IMR-90 (cell line): ENCODE measurements around the gene CLEC11A. TPM values are rescaled to one million over a fixed set of nuclear protein-coding genes. Genes with fewer than 3 reads are reported as not detected.

Experiments
- ATAC-seq: fragments of 200-7000 bp; cut with Tn5 transposase; 2 replicates; pipeline ENCODE4 v1.9.1; 2020; ENCODE audit warnings: low read depth, mild to moderate bottlenecking, moderate library complexity
- BruUV-seq: library from RNA; stranded (reverse); fragments of 400-500 nt; replicated peaks from 2 replicates; lab custom pipeline; 2021; lab: Mats Ljungman, UMichigan
- CTCF ChIA-PET: fragments of 300-600 bp; formaldehyde crosslinking; extraction: SDS; loops from one replicate; lab custom pipeline; 2021; ENCODE audit warnings: antibody characterized with exemption; lab: Yijun Ruan, JAX
- POLR2A ChIA-PET: fragments of 300-600 bp; sonication (Branson Sonifier 250); formaldehyde crosslinking; loops from one replicate; lab custom pipeline; 2022; ENCODE audit warnings: antibody characterized with exemption; ENCODE audit not compliant: unreplicated experiment; lab: Charles Lee
- DNase-seq: peaks from one replicate; pipeline ENCODE4 v3.0.0; 2013
- H2AFZ ChIP-seq: replicated peaks from 2 replicates; pipeline ENCODE3; 2013; ENCODE audit warnings: low read length, mild to moderate bottlenecking; ENCODE audit not compliant: poor library complexity
- H2AK5ac ChIP-seq: 2 replicates; pipeline ENCODE4 v1.6.1; 2013; ENCODE audit warnings: low read depth, low read length, inconsistent platforms
- H2AK9ac ChIP-seq: replicated peaks from 2 replicates; pipeline ENCODE3; 2013; ENCODE audit warnings: mild to moderate bottlenecking, low read depth, low read length, moderate library complexity; ENCODE audit not compliant: poor library complexity
- H2BK120ac ChIP-seq: 2 replicates; pipeline ENCODE4 v1.6.1; 2013; ENCODE audit warnings: low read depth, low read length, inconsistent platforms
- H2BK15ac ChIP-seq: 3 replicates; pipeline ENCODE4 v1.6.1; 2013; ENCODE audit warnings: low read depth, low read length, inconsistent platforms
- H2BK20ac ChIP-seq: 2 replicates; pipeline ENCODE4 v1.6.1; 2013; ENCODE audit warnings: low read depth, mild to moderate bottlenecking, inconsistent platforms, low read length, moderate library complexity
- H2BK5ac ChIP-seq: 2 replicates; pipeline ENCODE4 v1.6.1; 2013; ENCODE audit warnings: mild to moderate bottlenecking, low read depth, low read length, inconsistent platforms; ENCODE audit not compliant: poor library complexity, severe bottlenecking
- H3K14ac ChIP-seq: replicated peaks from 2 replicates; pipeline ENCODE4 v1.6.1; 2013; ENCODE audit warnings: low read depth, low read length, inconsistent platforms
- H3K18ac ChIP-seq: 2 replicates; pipeline ENCODE4 v1.6.1; 2013; ENCODE audit warnings: low read depth, low read length, control low read depth
- H3K23ac ChIP-seq: 2 replicates; pipeline ENCODE4 v1.6.1; 2013; ENCODE audit warnings: low read depth, low read length, inconsistent platforms
- H3K27ac ChIP-seq: 2 replicates; pipeline ENCODE4 v1.5.1; 2013; ENCODE audit warnings: mild to moderate bottlenecking, control low read depth, low read length; ENCODE audit not compliant: insufficient read depth
- H3K27me3 ChIP-seq: 2 replicates; pipeline ENCODE4 v1.6.1; 2013; ENCODE audit warnings: low read length; ENCODE audit not compliant: control insufficient read depth, insufficient read depth
- H3K36me3 ChIP-seq: 2 replicates; pipeline ENCODE4 v1.6.1; 2013; ENCODE audit warnings: low read length, mixed read lengths; ENCODE audit not compliant: control insufficient read depth, insufficient read depth
- H3K4ac ChIP-seq: 2 replicates; pipeline ENCODE4 v1.6.1; 2013; ENCODE audit warnings: low read depth, low read length, inconsistent platforms
- H3K4me1 ChIP-seq: 2 replicates; pipeline ENCODE4 v1.6.1; 2013; ENCODE audit warnings: low read length, mixed read lengths; ENCODE audit not compliant: control insufficient read depth, insufficient read depth
- H3K4me2 ChIP-seq: 2 replicates; pipeline ENCODE4 v1.6.1; 2013; ENCODE audit warnings: low read depth, mild to moderate bottlenecking, control low read depth, low read length, moderate library complexity
- H3K4me3 ChIP-seq: 2 replicates; pipeline ENCODE4 v1.5.1; 2013; ENCODE audit warnings: low read depth, mild to moderate bottlenecking, control low read depth, low read length, moderate library complexity; ENCODE audit not compliant: insufficient read depth
- H3K56ac ChIP-seq: 2 replicates; pipeline ENCODE4 v1.6.1; 2013; ENCODE audit warnings: low read length, inconsistent platforms; ENCODE audit not compliant: insufficient read depth; ENCODE audit errors: extremely low read depth
- H3K79me1 ChIP-seq, 2 experiments: 2 replicates each; pipeline ENCODE4 v1.6.1; 2013; ENCODE audit warnings: low read length in 2 of 2, inconsistent platforms in 1 of 2, low read depth in 1 of 2
- H3K9ac ChIP-seq: 2 replicates; pipeline ENCODE4 v1.6.1; 2013; ENCODE audit warnings: low read depth, low read length, control low read depth
- H3K9me1 ChIP-seq: 2 replicates; pipeline ENCODE4 v1.6.1; 2013; ENCODE audit warnings: low read length, inconsistent platforms; ENCODE audit not compliant: insufficient read depth
- H3K9me3 ChIP-seq: 2 replicates; pipeline ENCODE4 v1.6.1; 2013; ENCODE audit warnings: low read length; ENCODE audit not compliant: control insufficient read depth, insufficient read depth
- H4K20me1 ChIP-seq: 2 replicates; pipeline ENCODE4 v1.6.1; 2013; ENCODE audit warnings: low read length, inconsistent platforms; ENCODE audit not compliant: insufficient read depth
- H4K5ac ChIP-seq: 2 replicates; pipeline ENCODE4 v1.6.1; 2013; ENCODE audit warnings: mild to moderate bottlenecking, low read depth, low read length, control low read depth
- H4K8ac ChIP-seq, 2 experiments: 2 replicates each; pipeline ENCODE4 v1.6.1; 2013; ENCODE audit warnings: low read depth in 2 of 2, low read length in 2 of 2, control low read depth in 1 of 2, inconsistent platforms in 1 of 2
- H4K91ac ChIP-seq: 2 replicates; pipeline ENCODE4 v1.6.1; 2013; ENCODE audit warnings: low read depth, low read length, inconsistent platforms; ENCODE audit not compliant: insufficient read depth
- CEBPB ChIP-seq: IDR thresholded peaks from 2 replicates; pipeline ENCODE4 v1.6.1; 2012; ENCODE audit warnings: low read depth, low read length, improper control_type of control experiment
- CHD1 ChIP-seq: IDR thresholded peaks from 2 replicates; pipeline ENCODE4 v1.6.1; 2012; ENCODE audit warnings: low read depth, low read length, improper control_type of control experiment
- MXI1 ChIP-seq: IDR thresholded peaks from 2 replicates; pipeline ENCODE4 v1.6.1; 2012; ENCODE audit warnings: low read depth, mild to moderate bottlenecking, low read length, moderate library complexity, borderline replicate concordance
- POLR2A ChIP-seq: IDR thresholded peaks from 2 replicates; pipeline ENCODE4 v1.6.1; 2012; ENCODE audit warnings: mild to moderate bottlenecking, low read depth, low read length
- RAD21 ChIP-seq: IDR thresholded peaks from 2 replicates; pipeline ENCODE4 v1.6.1; 2012; ENCODE audit warnings: low read length, improper control_type of control experiment
- RCOR1 ChIP-seq: IDR thresholded peaks from 2 replicates; pipeline ENCODE4 v1.6.1; 2012; ENCODE audit warnings: mild to moderate bottlenecking, low read length, improper control_type of control experiment; ENCODE audit not compliant: insufficient replicate concordance
- RFX5 ChIP-seq: IDR thresholded peaks from 2 replicates; pipeline ENCODE4 v1.8.0; 2012; ENCODE audit warnings: low read depth, mild to moderate bottlenecking, low read length, moderate library complexity
- SMC3 ChIP-seq: fragments of 150-350 bp; IDR thresholded peaks from 2 replicates; pipeline ENCODE4 v1.6.1; 2016; ENCODE audit warnings: low read depth, mild to moderate bottlenecking, antibody characterized with exemption, low read length, moderate library complexity
- WGBS, 2 experiments: methylation state at CpG; one replicate each; pipeline versions ENCODE4 v1.1.5 to v1.1.7; 2013; ENCODE audit warnings: missing lambda C conversion rate in 2 of 2; ENCODE audit not compliant: insufficient read length in 1 of 2; ENCODE audit errors: extremely low coverage in 2 of 2; 5-methylcytosine and 5-hydroxymethylcytosine counted together
- dilution Hi-C: fragments of 300-500 bp; cut with HindIII; formaldehyde crosslinking; loops from one replicate; pipeline ENCODE4 v1.14.3; 2018; ENCODE audit warnings: low sequenced_read_pairs; ENCODE audit not compliant: unreplicated experiment
- in situ Hi-C: fragments of 300-500 bp; cut with MboI; formaldehyde crosslinking; loops from 3 replicates; pipeline ENCODE4 v1.14.3; 2019; ENCODE audit warnings: low sequenced_read_pairs, inconsistent platforms, mixed read lengths
- intact Hi-C: fragments of 100-400 bp; cut with micrococcal nuclease; formaldehyde crosslinking; loops from 2 replicates; pipeline ENCODE4 v1.10.0; 2022
- polyA plus RNA-seq, 3 experiments: library from polyadenylated mRNA; depleted of rRNA; stranded (reverse); fragments of >200 nt; gene quantifications; 2 replicates each; pipeline ENCODE4 v1.2.3, GENCODE V29; 2012; ENCODE audit warnings: low replicate concordance in 1 of 3
- total RNA-seq: library from RNA; depleted of rRNA; stranded (reverse); fragments of >200 nt; gene quantifications from 2 replicates; pipeline ENCODE4 v1.2.3, GENCODE V29; 2012
- TF ChIP-seq, protein P1 (sequence below): fragments of 150-350 bp; IDR thresholded peaks from 2 replicates; pipeline ENCODE4 v1.6.1; 2016; ENCODE audit warnings: low read depth, mild to moderate bottlenecking, low read length, moderate library complexity, borderline replicate concordance

CLEC11A gene
- total and polyA plus RNA-seq, 2 of the 4 experiments (the other 2 are of a cell fraction) = 17.0 to 152 TPM

DNA sequence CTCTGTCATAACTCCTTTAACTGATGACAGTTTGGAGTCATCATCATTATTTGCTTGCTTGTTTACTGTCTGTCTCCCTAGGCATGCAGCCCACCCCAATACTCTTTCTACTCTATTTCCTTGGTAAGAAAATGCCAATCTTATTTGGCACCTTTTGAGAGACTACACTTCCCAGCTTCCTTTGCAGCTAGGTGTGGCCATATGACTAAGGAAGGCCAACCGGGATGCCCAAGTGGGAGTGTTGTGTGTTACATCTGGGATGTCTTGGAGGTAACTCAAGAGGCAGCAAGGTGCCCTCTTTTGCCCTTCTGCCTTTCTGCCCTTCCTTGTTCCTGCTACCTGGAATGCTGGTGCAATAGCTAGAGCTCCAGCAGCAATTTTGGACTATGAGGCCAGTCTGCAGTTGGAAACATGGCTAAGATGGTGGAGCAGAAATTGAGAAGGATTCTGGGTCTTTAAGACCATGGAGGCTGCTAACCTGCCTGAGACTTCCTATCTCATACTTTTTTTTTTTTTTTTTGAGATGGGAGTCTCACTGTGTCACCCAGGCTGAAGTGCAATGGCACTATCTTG lies 46.5 kb upstream of the CLEC11A start:
- H3K56ac ChIP-seq = no peak overlapping the region
- WGBS, 2 experiments = no CpG with 5 or more reads among the region's 1 CpG
- no peak for TF ChIP-seq MXI1
- no peak for TF ChIP-seq SMC3
- TF ChIP-seq CHD1 = no peak
- TF ChIP-seq RFX5 = no peak
- TF ChIP-seq RCOR1 = no peak
- TF ChIP-seq POLR2A = no peak
- no peak for TF ChIP-seq RAD21
- TF ChIP-seq, protein P1, sequence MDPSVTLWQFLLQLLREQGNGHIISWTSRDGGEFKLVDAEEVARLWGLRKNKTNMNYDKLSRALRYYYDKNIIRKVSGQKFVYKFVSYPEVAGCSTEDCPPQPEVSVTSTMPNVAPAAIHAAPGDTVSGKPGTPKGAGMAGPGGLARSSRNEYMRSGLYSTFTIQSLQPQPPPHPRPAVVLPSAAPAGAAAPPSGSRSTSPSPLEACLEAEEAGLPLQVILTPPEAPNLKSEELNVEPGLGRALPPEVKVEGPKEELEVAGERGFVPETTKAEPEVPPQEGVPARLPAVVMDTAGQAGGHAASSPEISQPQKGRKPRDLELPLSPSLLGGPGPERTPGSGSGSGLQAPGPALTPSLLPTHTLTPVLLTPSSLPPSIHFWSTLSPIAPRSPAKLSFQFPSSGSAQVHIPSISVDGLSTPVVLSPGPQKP = no peak
- no peak for TF ChIP-seq CEBPB
- H4K8ac ChIP-seq = no peak overlapping the region
- ATAC-seq = no peak
- no peak overlapping the region for H3K4me3 ChIP-seq
- H3K9me3 ChIP-seq = no peaks in the 10 kb centered on the region
- no peak overlapping the region for H2AFZ ChIP-seq
- no peak overlapping the region for H2BK120ac ChIP-seq
- no peak for DNase-seq
- no TSS peak for BruUV-seq
- no peak overlapping the region for H2AK9ac ChIP-seq
- H3K27ac ChIP-seq = no peak overlapping the region
- no peak overlapping the region for H2BK20ac ChIP-seq
- H3K23ac ChIP-seq = no peak overlapping the region
- no peak overlapping the region for H2AK5ac ChIP-seq
- intact Hi-C loops (no loop called here), dilution Hi-C loops (no loop called here), in situ Hi-C loops (no loop called here)
- H3K79me1 ChIP-seq = no peaks in the 10 kb centered on the region
- ChIA-PET CTCF (interaction anchor here (1.0 kb wide), 1 partner anchor 121 kb away, joined by 4 read pairs; no protein-coding TSS in a partner anchor), POLR2A (no interaction called here)
- H3K14ac ChIP-seq = no peak overlapping the region
- no peak overlapping the region for H3K4me2 ChIP-seq
- H3K9ac ChIP-seq = no peak overlapping the region
- no peak overlapping the region for H2BK15ac ChIP-seq
- no peaks in the 10 kb centered on the region for H4K20me1 ChIP-seq
- no peak overlapping the region for H4K91ac ChIP-seq
- H3K27me3 ChIP-seq = peaks cover 14% of the 10 kb centered on the region; the same call in 1 of the 2 replicates
- no peaks in the 10 kb centered on the region for H3K4me1 ChIP-seq
- H3K4ac ChIP-seq = no peak overlapping the region
- no peak overlapping the region for H2BK5ac ChIP-seq
- H3K18ac ChIP-seq = no peak overlapping the region
- H3K9me1 ChIP-seq = no peaks in the 10 kb centered on the region
- H4K5ac ChIP-seq = no peak overlapping the region
- no peaks in the 10 kb centered on the region for H3K36me3 ChIP-seq
